Thyroid gland (tissue), 4 donors: ENCODE results near the gene AAGAB. TPM values are rescaled to one million over a fixed set of nuclear protein-coding genes. Genes with fewer than 3 reads are reported as not detected.

Source experiments
- DNase-seq, 2 donors: peaks; one replicate each; pipeline ENCODE4 v3.0.0-alpha.2; 2019
- H3K27ac ChIP-seq, 3 donors: fragments of 200-600 bp; sonication (generic); 1 replicate in 2 of 3; 2 replicates in 1 of 3; pipeline ENCODE4 v1.5.1; 2016 to 2019; ENCODE audit warnings: mild to moderate bottlenecking in 1 of 3, moderate library complexity in 1 of 3
- H3K27me3 ChIP-seq: fragments of 200-600 bp; sonication (generic); one replicate; pipeline ENCODE4 v1.5.1; 2019
- H3K36me3 ChIP-seq, 2 donors: fragments of 200-600 bp; sonication (generic); one replicate each; pipeline ENCODE4 v1.5.1; 2016 to 2019
- H3K4me1 ChIP-seq, 2 donors: fragments of 200-600 bp; sonication (generic); one replicate each; pipeline ENCODE4 v1.5.1; 2017 to 2019
- H3K4me3 ChIP-seq, 3 donors: fragments of 200-600 bp; sonication (generic); replicated peaks in 1 of 3; 1 replicate in 2 of 3; 2 replicates in 1 of 3; pipeline ENCODE4 v1.5.1; 2016; ENCODE audit warnings: mild to moderate bottlenecking in 1 of 3
- H3K9me3 ChIP-seq: fragments of 200-600 bp; sonication (generic); one replicate; pipeline ENCODE4 v1.5.1; 2017
- CTCF ChIP-seq, 6 experiments: fragments of 200-600 bp in 3 of 6; fragments of 450-650 bp in 3 of 6; sonication (generic) in 3 of 6; IDR thresholded peaks; one replicate each; pipeline ENCODE4 v1.5.1; 2016 to 2019; ENCODE audit warnings: antibody characterized with exemption in 6 of 6, mild to moderate bottlenecking in 2 of 6, inconsistent platforms in 1 of 6, moderate library complexity in 1 of 6
- POLR2A ChIP-seq, 2 donors: fragments of 450-650 bp; IDR thresholded peaks; one replicate each; pipeline ENCODE4 v1.6.1; 2017; ENCODE audit warnings: antibody characterized with exemption in 2 of 2, mild to moderate bottlenecking in 2 of 2, moderate library complexity in 1 of 2
- WGBS, 2 donors: methylation state at CpG; one replicate each; pipeline ENCODE4 v1.1.5; 2017; 5-methylcytosine and 5-hydroxymethylcytosine counted together
- intact Hi-C: fragments of 100-400 bp; cut with DNase I; formaldehyde crosslinking; loops from one replicate; pipeline ENCODE4 v1.15.1; 2023
- total RNA-seq, 4 donors: library from RNA; depleted of rRNA; stranded (reverse); fragments of >200 nt; gene quantifications; one replicate each; pipeline ENCODE4 v1.2.3, GENCODE V29; 2016

AAGAB gene
- total RNA-seq, 4 donors from 2014 or later: 53.7 to 61.9 (median 54.6) TPM

- Histone ChIP-seq H3K27ac (peak overlapping the region in 1 of 3 donors; percentile 4), H3K4me1 (peaks cover 29 to 39% of the 10 kb centered on the region in 2 donors), H3K36me3 (peaks cover 0 to 3% of the 10 kb centered on the region in 2 donors), H3K4me3 (no peak overlapping the region), H3K9me3 (no peaks in the 10 kb centered on the region), H3K27me3 (no peaks in the 10 kb centered on the region)
- intact Hi-C loops: no loop called here
- no peak for DNase-seq
- TF ChIP-seq CTCF (IDR thresholded peaks at IDR 0.05) (no peak), POLR2A (IDR thresholded peaks at IDR 0.05) (no peak)
- WGBS, 2 donors: 85 to 91% methylated on average over 7 of the region's 7 CpGs
Observed at GRCh38 chr15:67198157-67198754, 56.2 kb downstream of the AAGAB start.

GRCh38 chr15:67197364-67197695 lies 57.1 kb downstream of the AAGAB start:
- TF ChIP-seq CTCF (IDR thresholded peaks at IDR 0.05) (no peak), POLR2A (IDR thresholded peaks at IDR 0.05) (no peak)
- Histone ChIP-seq H3K27me3 (no peaks in the 10 kb centered on the region), H3K9me3 (no peaks in the 10 kb centered on the region), H3K4me3 (no peak overlapping the region), H3K4me1 (peaks cover 35 to 48% of the 10 kb centered on the region in 2 donors), H3K27ac (peak overlapping the region in 1 of 3 donors; percentile 51), H3K36me3 (peaks cover 0 to 2% of the 10 kb centered on the region in 2 donors)
- 91 to 95% methylated on average over 2 of the region's 2 CpGs for WGBS, 2 donors
- intact Hi-C loops: no loop called here
- no peak for DNase-seq

- no peak overlapping the region for H3K4me3 ChIP-seq
- intact Hi-C loops: no loop called here
- DNase-seq: no peak
- no peak for TF ChIP-seq POLR2A (IDR thresholded peaks at IDR 0.05)
- no peak for TF ChIP-seq CTCF (IDR thresholded peaks at IDR 0.05)
- peaks cover 35 to 48% of the 10 kb centered on the region in 2 donors for H3K4me1 ChIP-seq
- 83 to 87% methylated on average over 8 of the region's 8 CpGs for WGBS, 2 donors
- peak overlapping the region in 2 of 3 donors; percentile 41 to 51 for H3K27ac ChIP-seq
- H3K27me3 ChIP-seq: no peaks in the 10 kb centered on the region
- H3K36me3 ChIP-seq: no peaks in the 10 kb centered on the region
- H3K9me3 ChIP-seq: no peaks in the 10 kb centered on the region
Observed at GRCh38 chr15:67196672-67197363, 57.6 kb downstream of the AAGAB start.

- Histone ChIP-seq H3K27ac (peak overlapping the region in 2 of 3 donors; percentile 41 to 80), H3K4me3 (no peak overlapping the region), H3K4me1 (peaks cover 30 to 42% of the 10 kb centered on the region in 2 donors), H3K36me3 (peaks cover 0 to 4% of the 10 kb centered on the region in 2 donors), H3K9me3 (no peaks in the 10 kb centered on the region), H3K27me3 (no peaks in the 10 kb centered on the region)
- intact Hi-C loops: no loop called here
- no peak for TF ChIP-seq POLR2A (IDR thresholded peaks at IDR 0.05)
- no peak for TF ChIP-seq CTCF (IDR thresholded peaks at IDR 0.05)
- no peak for DNase-seq
- 96% methylated on average over 6 of the region's 6 CpGs for WGBS, 2 donors
Observed at GRCh38 chr15:67196222-67196621, 58.2 kb downstream of the AAGAB start.

GRCh38 chr15:67195305-67195704 lies 59.2 kb downstream of the AAGAB start:
- intact Hi-C loops: no loop called here
- no peak for DNase-seq
- Histone ChIP-seq H3K9me3 (no peaks in the 10 kb centered on the region), H3K4me3 (no peak overlapping the region), H3K36me3 (peaks cover 7 to 11% of the 10 kb centered on the region in 2 donors), H3K27ac (peak overlapping the region; percentile 65 to 80 (median 71)), H3K4me1 (peaks cover 25 to 42% of the 10 kb centered on the region in 2 donors), H3K27me3 (no peaks in the 10 kb centered on the region)
- no peak for TF ChIP-seq POLR2A (IDR thresholded peaks at IDR 0.05)
- WGBS, 2 donors: 89 to 95% methylated on average over 3 of the region's 3 CpGs
